ENCODE measurements around the gene KLK1.
"Not testable (repeated sequence)": the region's sequence is repeated elsewhere in the genome, so short reads cannot be mapped to it uniquely, and the experiment has no call there.

Gene KLK1

GRCh38 chr19:50791594-50792271, 31.9 kb downstream of the KLK1 start:
- no peak for DNase-seq (ENCODE audit: low read depth)
- no peak overlapping the region for H3K4me3 ChIP-seq (ENCODE audit: low read depth, low read length)
- no peak for TF ChIP-seq CTCF (IDR thresholded peaks at IDR 0.05; ENCODE audit: low read depth, low read length)
- TF ChIP-seq POLR2A (IDR thresholded peaks at IDR 0.05; ENCODE audit: extremely low read depth, insufficient read length) = no peak
- no peak for TF ChIP-seq MAX (IDR thresholded peaks at IDR 0.05; ENCODE audit: low read depth, low read length)
- no peak for TF ChIP-seq MYC (IDR thresholded peaks at IDR 0.05; ENCODE audit: low read depth, low read length)

GRCh38 chr19:50790922-50791467, 32.6 kb downstream of the KLK1 start:
- DNase-seq (ENCODE audit: low read depth) = no peak
- no peak overlapping the region for H3K4me3 ChIP-seq (ENCODE audit: low read depth, low read length)
- no peak for TF ChIP-seq MYC (IDR thresholded peaks at IDR 0.05; ENCODE audit: low read depth, low read length)
- no peak for TF ChIP-seq MAX (IDR thresholded peaks at IDR 0.05; ENCODE audit: low read depth, low read length)
- TF ChIP-seq POLR2A (IDR thresholded peaks at IDR 0.05; ENCODE audit: extremely low read depth, insufficient read length) = no peak
- TF ChIP-seq CTCF (IDR thresholded peaks at IDR 0.05; ENCODE audit: low read depth, low read length) = no peak

GRCh38 chr19:50790396-50790795, 33.2 kb downstream of the KLK1 start, which contains the start of gene ACP4:
Gene ACP4, plus strand, starts transcription at chr19:50790415. Its CDS starts 0 bp downstream, at chr19:50790415.
- DNase-seq (ENCODE audit: low read depth) = no peak
- H3K4me3 ChIP-seq (ENCODE audit: low read depth, low read length) = no peak within 1 kb of the TSS
- no peak for TF ChIP-seq MAX (IDR thresholded peaks at IDR 0.05; ENCODE audit: low read depth, low read length)
- TF ChIP-seq MYC (IDR thresholded peaks at IDR 0.05; ENCODE audit: low read depth, low read length) = no peak
- TF ChIP-seq POLR2A (IDR thresholded peaks at IDR 0.05; ENCODE audit: extremely low read depth, insufficient read length) = no peak
- no peak for TF ChIP-seq CTCF (IDR thresholded peaks at IDR 0.05; ENCODE audit: low read depth, low read length)

- no peak overlapping the region for H3K4me3 ChIP-seq (ENCODE audit: low read depth, low read length)
- TF ChIP-seq MYC (IDR thresholded peaks at IDR 0.05; ENCODE audit: low read depth, low read length) (no peak), MAX (IDR thresholded peaks at IDR 0.05; ENCODE audit: low read depth, low read length) (no peak), POLR2A (IDR thresholded peaks at IDR 0.05; ENCODE audit: extremely low read depth, insufficient read length) (no peak), CTCF (IDR thresholded peaks at IDR 0.05; ENCODE audit: low read depth, low read length) (no peak)
- no peak for DNase-seq (ENCODE audit: low read depth)
These were observed 38.3 kb downstream of the KLK1 start for GRCh38 chr19:50785329-50785728.

- DNase-seq (ENCODE audit: low read depth) = no peak
- H3K4me3 ChIP-seq (ENCODE audit: low read depth, low read length) = no peak overlapping the region
- no peak for TF ChIP-seq MYC (IDR thresholded peaks at IDR 0.05; ENCODE audit: low read depth, low read length)
- TF ChIP-seq POLR2A (IDR thresholded peaks at IDR 0.05; ENCODE audit: extremely low read depth, insufficient read length) = no peak
- no peak for TF ChIP-seq CTCF (IDR thresholded peaks at IDR 0.05; ENCODE audit: low read depth, low read length)
- no peak for TF ChIP-seq MAX (IDR thresholded peaks at IDR 0.05; ENCODE audit: low read depth, low read length)
These were observed 38.9 kb downstream of the KLK1 start for GRCh38 chr19:50784710-50785109.

GRCh38 chr19:50783848-50784152, 39.8 kb downstream of the KLK1 start:
- not testable (repeated sequence) for DNase-seq (ENCODE audit: low read depth)

More at GRCh38 chr19:50783848-50784152, 39.8 kb downstream of the KLK1 start:
- H3K4me3 ChIP-seq (ENCODE audit: low read depth, low read length) = not testable (repeated sequence)
